ENCODE data around the gene CDH23. TPM values are rescaled to one million over a fixed set of nuclear protein-coding genes. Genes with fewer than 3 reads are reported as not detected.

Gene CDH23
- total RNA-seq, 1 experiment from 2014 or later, result 2.9 TPM

DNA sequence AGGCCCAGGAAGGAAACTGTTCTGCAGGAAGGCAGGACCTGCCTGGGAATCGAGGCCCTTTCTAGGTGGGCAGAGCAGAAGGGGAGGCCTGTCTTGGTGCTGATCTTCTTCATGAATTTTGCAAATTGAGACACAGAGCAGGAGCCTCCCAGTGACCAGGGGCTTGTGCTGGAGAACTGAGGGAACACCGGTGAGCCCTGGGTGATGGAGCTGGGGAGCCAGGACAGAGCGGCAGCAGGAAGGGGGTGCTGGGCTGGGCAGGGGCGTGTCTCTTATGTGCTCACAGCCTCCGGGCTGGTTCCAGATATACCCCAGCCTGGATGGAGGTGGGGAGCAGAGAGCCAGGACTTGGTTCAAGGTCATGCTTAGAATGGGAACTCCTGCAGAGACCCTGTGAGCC is 182.9 kb downstream of the CDH23 start (continued):
- TF ChIP-seq, protein P1, sequence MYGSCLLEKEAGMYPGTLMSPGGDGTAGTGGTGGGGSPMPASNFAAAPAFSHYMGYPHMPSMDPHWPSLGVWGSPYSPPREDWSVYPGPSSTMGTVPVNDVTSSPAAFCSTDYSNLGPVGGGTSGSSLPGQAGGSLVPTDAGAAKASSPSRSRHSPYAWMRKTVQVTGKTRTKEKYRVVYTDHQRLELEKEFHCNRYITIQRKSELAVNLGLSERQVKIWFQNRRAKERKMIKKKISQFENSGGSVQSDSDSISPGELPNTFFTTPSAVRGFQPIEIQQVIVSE (CRISPR knock-in tag; IDR thresholded peaks at IDR 0.05; ENCODE audit: borderline replicate concordance), result no peak

DNA sequence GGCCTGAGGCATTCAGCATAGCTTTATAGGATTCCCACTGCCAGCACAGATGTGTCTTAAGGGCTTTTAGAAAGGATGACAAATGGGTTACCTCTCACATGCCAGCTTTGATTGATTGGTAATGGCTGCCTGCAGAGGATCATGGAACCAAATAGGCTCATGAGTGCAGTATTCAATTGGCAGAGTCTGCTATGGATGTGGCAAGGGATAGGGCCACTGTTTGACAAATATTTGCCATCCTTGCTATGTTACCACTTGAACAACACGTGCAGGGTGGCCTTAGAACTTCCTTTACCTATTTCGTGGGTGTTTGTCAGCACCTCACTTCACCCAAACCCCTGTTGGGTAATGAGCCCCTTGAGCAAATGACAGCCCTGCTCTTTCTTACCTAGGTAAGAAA is 183.7 kb downstream of the CDH23 start:
- Mint-ChIP-seq H3K4me1 (peaks cover 23% of the 10 kb centered on the region), H3K4me3 (no peak overlapping the region), H3K36me3 (no peaks in the 10 kb centered on the region), H3K27ac (no peak overlapping the region), H3K9me3 (no peaks in the 10 kb centered on the region), H3K27me3 (ENCODE audit: low read depth) (no peaks in the 10 kb centered on the region; the same call in 1 of the 2 replicates)
- no peak for ATAC-seq
- no peak for DNase-seq (ENCODE audit: low spot score)
- ChIA-PET POLR2A (no interaction called here), CTCF (interaction anchor here (2.2 kb wide), 1 partner anchor 10 kb away, joined by 7 read pairs; no protein-coding TSS in a partner anchor)
- TF ChIP-seq, protein P2, sequence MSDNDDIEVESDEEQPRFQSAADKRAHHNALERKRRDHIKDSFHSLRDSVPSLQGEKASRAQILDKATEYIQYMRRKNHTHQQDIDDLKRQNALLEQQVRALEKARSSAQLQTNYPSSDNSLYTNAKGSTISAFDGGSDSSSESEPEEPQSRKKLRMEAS (CRISPR knock-in tag; IDR thresholded peaks at IDR 0.05), result no peak
- TF ChIP-seq NFATC4 (CRISPR knock-in tag; IDR thresholded peaks at IDR 0.05) (no peak), ZNF138 (CRISPR knock-in tag; conservative IDR thresholded peaks at IDR 0.05) (no peak), SP1 (CRISPR knock-in tag; conservative IDR thresholded peaks at IDR 0.05) (no peak), GTF2I (CRISPR knock-in tag; conservative IDR thresholded peaks at IDR 0.05) (no peak), FOXJ3 (CRISPR knock-in tag; IDR thresholded peaks at IDR 0.05; ENCODE audit: borderline replicate concordance) (no peak), FOXP1 (CRISPR knock-in tag; IDR thresholded peaks at IDR 0.05; ENCODE audit: borderline replicate concordance) (no peak), KAT7 (CRISPR knock-in tag; IDR thresholded peaks at IDR 0.05; ENCODE audit: borderline replicate concordance) (no peak), ZNF423 (CRISPR knock-in tag; IDR thresholded peaks at IDR 0.05) (no peak)
- TF ChIP-seq, protein P3, sequence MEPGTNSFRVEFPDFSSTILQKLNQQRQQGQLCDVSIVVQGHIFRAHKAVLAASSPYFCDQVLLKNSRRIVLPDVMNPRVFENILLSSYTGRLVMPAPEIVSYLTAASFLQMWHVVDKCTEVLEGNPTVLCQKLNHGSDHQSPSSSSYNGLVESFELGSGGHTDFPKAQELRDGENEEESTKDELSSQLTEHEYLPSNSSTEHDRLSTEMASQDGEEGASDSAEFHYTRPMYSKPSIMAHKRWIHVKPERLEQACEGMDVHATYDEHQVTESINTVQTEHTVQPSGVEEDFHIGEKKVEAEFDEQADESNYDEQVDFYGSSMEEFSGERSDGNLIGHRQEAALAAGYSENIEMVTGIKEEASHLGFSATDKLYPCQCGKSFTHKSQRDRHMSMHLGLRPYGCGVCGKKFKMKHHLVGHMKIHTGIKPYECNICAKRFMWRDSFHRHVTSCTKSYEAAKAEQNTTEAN (CRISPR knock-in tag; IDR thresholded peaks at IDR 0.05), result no peak
- TF ChIP-seq, protein P4, sequence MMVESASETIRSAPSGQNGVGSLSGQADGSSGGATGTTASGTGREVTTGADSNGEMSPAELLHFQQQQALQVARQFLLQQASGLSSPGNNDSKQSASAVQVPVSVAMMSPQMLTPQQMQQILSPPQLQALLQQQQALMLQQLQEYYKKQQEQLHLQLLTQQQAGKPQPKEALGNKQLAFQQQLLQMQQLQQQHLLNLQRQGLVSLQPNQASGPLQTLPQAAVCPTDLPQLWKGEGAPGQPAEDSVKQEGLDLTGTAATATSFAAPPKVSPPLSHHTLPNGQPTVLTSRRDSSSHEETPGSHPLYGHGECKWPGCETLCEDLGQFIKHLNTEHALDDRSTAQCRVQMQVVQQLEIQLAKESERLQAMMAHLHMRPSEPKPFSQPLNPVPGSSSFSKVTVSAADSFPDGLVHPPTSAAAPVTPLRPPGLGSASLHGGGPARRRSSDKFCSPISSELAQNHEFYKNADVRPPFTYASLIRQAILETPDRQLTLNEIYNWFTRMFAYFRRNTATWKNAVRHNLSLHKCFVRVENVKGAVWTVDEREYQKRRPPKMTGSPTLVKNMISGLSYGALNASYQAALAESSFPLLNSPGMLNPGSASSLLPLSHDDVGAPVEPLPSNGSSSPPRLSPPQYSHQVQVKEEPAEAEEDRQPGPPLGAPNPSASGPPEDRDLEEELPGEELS (CRISPR knock-in tag; IDR thresholded peaks at IDR 0.05), result no peak
- TF ChIP-seq, protein P5, sequence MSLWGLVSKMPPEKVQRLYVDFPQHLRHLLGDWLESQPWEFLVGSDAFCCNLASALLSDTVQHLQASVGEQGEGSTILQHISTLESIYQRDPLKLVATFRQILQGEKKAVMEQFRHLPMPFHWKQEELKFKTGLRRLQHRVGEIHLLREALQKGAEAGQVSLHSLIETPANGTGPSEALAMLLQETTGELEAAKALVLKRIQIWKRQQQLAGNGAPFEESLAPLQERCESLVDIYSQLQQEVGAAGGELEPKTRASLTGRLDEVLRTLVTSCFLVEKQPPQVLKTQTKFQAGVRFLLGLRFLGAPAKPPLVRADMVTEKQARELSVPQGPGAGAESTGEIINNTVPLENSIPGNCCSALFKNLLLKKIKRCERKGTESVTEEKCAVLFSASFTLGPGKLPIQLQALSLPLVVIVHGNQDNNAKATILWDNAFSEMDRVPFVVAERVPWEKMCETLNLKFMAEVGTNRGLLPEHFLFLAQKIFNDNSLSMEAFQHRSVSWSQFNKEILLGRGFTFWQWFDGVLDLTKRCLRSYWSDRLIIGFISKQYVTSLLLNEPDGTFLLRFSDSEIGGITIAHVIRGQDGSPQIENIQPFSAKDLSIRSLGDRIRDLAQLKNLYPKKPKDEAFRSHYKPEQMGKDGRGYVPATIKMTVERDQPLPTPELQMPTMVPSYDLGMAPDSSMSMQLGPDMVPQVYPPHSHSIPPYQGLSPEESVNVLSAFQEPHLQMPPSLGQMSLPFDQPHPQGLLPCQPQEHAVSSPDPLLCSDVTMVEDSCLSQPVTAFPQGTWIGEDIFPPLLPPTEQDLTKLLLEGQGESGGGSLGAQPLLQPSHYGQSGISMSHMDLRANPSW (CRISPR knock-in tag; conservative IDR thresholded peaks at IDR 0.05; ENCODE audit: low read depth), result no peak
- TF ChIP-seq, protein P1 (CRISPR knock-in tag; IDR thresholded peaks at IDR 0.05; ENCODE audit: borderline replicate concordance), result no peak
- TF ChIP-seq, protein P6, sequence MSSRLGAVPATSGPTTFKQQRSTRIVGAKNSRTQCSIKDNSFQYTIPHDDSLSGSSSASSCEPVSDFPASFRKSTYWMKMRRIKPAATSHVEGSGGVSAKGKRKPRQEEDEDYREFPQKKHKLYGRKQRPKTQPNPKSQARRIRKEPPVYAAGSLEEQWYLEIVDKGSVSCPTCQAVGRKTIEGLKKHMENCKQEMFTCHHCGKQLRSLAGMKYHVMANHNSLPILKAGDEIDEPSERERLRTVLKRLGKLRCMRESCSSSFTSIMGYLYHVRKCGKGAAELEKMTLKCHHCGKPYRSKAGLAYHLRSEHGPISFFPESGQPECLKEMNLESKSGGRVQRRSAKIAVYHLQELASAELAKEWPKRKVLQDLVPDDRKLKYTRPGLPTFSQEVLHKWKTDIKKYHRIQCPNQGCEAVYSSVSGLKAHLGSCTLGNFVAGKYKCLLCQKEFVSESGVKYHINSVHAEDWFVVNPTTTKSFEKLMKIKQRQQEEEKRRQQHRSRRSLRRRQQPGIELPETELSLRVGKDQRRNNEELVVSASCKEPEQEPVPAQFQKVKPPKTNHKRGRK (CRISPR knock-in tag; IDR thresholded peaks at IDR 0.05; ENCODE audit: borderline replicate concordance), result no peak
- TF ChIP-seq, protein P7, sequence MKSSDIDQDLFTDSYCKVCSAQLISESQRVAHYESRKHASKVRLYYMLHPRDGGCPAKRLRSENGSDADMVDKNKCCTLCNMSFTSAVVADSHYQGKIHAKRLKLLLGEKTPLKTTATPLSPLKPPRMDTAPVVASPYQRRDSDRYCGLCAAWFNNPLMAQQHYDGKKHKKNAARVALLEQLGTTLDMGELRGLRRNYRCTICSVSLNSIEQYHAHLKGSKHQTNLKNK (CRISPR knock-in tag; IDR thresholded peaks at IDR 0.05), result no peak
- TF ChIP-seq, protein P8, sequence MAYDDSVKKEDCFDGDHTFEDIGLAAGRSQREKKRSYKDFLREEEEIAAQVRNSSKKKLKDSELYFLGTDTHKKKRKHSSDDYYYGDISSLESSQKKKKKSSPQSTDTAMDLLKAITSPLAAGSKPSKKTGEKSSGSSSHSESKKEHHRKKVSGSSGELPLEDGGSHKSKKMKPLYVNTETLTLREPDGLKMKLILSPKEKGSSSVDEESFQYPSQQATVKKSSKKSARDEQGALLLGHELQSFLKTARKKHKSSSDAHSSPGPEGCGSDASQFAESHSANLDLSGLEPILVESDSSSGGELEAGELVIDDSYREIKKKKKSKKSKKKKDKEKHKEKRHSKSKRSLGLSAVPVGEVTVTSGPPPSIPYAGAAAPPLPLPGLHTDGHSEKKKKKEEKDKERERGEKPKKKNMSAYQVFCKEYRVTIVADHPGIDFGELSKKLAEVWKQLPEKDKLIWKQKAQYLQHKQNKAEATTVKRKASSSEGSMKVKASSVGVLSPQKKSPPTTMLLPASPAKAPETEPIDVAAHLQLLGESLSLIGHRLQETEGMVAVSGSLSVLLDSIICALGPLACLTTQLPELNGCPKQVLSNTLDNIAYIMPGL (CRISPR knock-in tag; IDR thresholded peaks at IDR 0.05), result no peak
- TF ChIP-seq, protein P9, sequence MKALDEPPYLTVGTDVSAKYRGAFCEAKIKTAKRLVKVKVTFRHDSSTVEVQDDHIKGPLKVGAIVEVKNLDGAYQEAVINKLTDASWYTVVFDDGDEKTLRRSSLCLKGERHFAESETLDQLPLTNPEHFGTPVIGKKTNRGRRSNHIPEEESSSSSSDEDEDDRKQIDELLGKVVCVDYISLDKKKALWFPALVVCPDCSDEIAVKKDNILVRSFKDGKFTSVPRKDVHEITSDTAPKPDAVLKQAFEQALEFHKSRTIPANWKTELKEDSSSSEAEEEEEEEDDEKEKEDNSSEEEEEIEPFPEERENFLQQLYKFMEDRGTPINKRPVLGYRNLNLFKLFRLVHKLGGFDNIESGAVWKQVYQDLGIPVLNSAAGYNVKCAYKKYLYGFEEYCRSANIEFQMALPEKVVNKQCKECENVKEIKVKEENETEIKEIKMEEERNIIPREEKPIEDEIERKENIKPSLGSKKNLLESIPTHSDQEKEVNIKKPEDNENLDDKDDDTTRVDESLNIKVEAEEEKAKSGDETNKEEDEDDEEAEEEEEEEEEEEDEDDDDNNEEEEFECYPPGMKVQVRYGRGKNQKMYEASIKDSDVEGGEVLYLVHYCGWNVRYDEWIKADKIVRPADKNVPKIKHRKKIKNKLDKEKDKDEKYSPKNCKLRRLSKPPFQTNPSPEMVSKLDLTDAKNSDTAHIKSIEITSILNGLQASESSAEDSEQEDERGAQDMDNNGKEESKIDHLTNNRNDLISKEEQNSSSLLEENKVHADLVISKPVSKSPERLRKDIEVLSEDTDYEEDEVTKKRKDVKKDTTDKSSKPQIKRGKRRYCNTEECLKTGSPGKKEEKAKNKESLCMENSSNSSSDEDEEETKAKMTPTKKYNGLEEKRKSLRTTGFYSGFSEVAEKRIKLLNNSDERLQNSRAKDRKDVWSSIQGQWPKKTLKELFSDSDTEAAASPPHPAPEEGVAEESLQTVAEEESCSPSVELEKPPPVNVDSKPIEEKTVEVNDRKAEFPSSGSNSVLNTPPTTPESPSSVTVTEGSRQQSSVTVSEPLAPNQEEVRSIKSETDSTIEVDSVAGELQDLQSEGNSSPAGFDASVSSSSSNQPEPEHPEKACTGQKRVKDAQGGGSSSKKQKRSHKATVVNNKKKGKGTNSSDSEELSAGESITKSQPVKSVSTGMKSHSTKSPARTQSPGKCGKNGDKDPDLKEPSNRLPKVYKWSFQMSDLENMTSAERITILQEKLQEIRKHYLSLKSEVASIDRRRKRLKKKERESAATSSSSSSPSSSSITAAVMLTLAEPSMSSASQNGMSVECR (CRISPR knock-in tag; IDR thresholded peaks at IDR 0.05; ENCODE audit: borderline replicate concordance), result no peak

All from WTC11 (cell line).